SK-N-MC (cell line): ENCODE measurements around the gene AQP5.

Source experiments
- DNase-seq: peaks from one replicate; pipeline ENCODE4 v3.0.0-alpha.2; 2011; ENCODE audit warnings: low read depth, low spot score
- H3K27ac ChIP-seq: fragments of 200-600 bp; sonication (generic); 2 replicates; pipeline ENCODE4 v1.5.1; 2016; ENCODE audit warnings: mixed run types
- H3K36me3 ChIP-seq: fragments of 200-600 bp; sonication (generic); 2 replicates; pipeline ENCODE4 v1.6.1; 2017; ENCODE audit warnings: antibody characterized with exemption, low read length, mixed read lengths; ENCODE audit not compliant: insufficient read depth
- H3K4me3 ChIP-seq: fragments of 200-600 bp; sonication (generic); 2 replicates; pipeline ENCODE4 v1.5.1; 2016
- H3K9ac ChIP-seq: fragments of 200-600 bp; sonication (generic); 2 replicates; pipeline ENCODE4 v1.8.0; 2017; ENCODE audit warnings: mixed run types, mixed read lengths; ENCODE audit not compliant: insufficient read length
- H3K9me3 ChIP-seq: fragments of 200-600 bp; sonication (generic); 2 replicates; pipeline ENCODE4 v1.6.1; 2017; ENCODE audit warnings: low read depth, mild to moderate bottlenecking, antibody characterized with exemption, low read length, moderate library complexity, mixed read lengths
- EZH2 ChIP-seq: fragments of 200-600 bp; sonication (generic); IDR thresholded peaks from one replicate; pipeline ENCODE4 v1.6.1; 2017; ENCODE audit warnings: antibody characterized with exemption
- FOXP2 ChIP-seq: optimal IDR thresholded peaks from 2 replicates; pipeline ENCODE3; 2011; ENCODE audit warnings: mild to moderate bottlenecking, moderate library complexity; ENCODE audit not compliant: insufficient read depth; ENCODE audit errors: extremely low read length, control extremely low read depth
- POLR2AphosphoS5 ChIP-seq: IDR thresholded peaks from 2 replicates; pipeline ENCODE4 v1.6.1; 2012; ENCODE audit warnings: mild to moderate bottlenecking, low read depth, low read length, borderline replicate concordance

Gene AQP5

GRCh38 chr12:49921299-49921698 lies 40.4 kb upstream of the AQP5 start:
- Histone ChIP-seq H3K9ac (no peak overlapping the region), H3K9me3 (no peaks in the 10 kb centered on the region), H3K27ac (no peak overlapping the region), H3K4me3 (no peak overlapping the region), H3K36me3 (no peaks in the 10 kb centered on the region)
- DNase-seq, result no peak
- TF ChIP-seq FOXP2 (no peak), POLR2AphosphoS5 (no peak), EZH2 (no peak)

- TF ChIP-seq FOXP2 (no peak), EZH2 (no peak), POLR2AphosphoS5 (no peak)
- Histone ChIP-seq H3K9me3 (no peaks in the 10 kb centered on the region), H3K27ac (no peak overlapping the region)
Observed at GRCh38 chr12:49921936-49922335, 39.7 kb upstream of the AQP5 start.

GRCh38 chr12:49922349-49923034 lies 39.2 kb upstream of the AQP5 start:
- Histone ChIP-seq H3K27ac (no peak overlapping the region), H3K4me3 (no peak overlapping the region), H3K9me3 (no peaks in the 10 kb centered on the region), H3K9ac (no peak overlapping the region), H3K36me3 (no peaks in the 10 kb centered on the region)
- TF ChIP-seq EZH2, result no peak
- no peak for TF ChIP-seq FOXP2
- no peak for TF ChIP-seq POLR2AphosphoS5
- no peak for DNase-seq

More at GRCh38 chr12:49921936-49922335, 39.7 kb upstream of the AQP5 start:
- Histone ChIP-seq H3K36me3 (no peaks in the 10 kb centered on the region), H3K9ac (no peak overlapping the region), H3K4me3 (no peak overlapping the region)
- no peak for DNase-seq

DNA sequence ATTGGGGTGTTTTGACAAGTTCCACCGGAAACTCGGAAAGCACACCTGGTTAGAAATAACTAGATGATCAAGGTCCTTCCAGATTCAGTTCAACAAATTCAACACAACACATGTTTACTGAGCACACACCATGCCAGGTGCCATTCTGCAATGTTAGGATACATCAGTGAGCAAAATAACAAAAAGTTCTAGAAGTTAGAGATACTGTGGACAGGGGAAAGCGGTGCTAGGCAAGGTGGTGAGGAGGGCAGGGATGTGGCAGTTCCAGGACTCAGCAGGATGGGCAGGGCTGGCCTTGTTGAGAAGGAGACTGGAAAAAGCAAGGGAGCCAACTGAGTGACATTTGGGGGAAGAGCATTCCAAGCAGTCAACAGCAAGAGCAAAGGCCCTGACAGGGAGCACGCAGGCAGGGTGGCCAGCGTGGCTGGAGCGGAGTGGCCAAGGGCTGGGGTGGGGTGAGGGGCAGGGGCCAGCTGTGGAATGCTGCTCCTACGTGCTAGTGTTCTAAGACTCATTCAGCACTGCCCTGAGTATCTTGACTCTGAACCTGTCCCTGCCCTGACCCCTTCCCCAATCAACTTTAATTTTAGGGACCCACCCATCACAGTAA lies 38.5 kb upstream of the AQP5 start:
- H3K9ac ChIP-seq, result no peak overlapping the region
- DNase-seq, result no peak
- no peaks in the 10 kb centered on the region for H3K36me3 ChIP-seq
- H3K27ac ChIP-seq, result no peak overlapping the region
- no peaks in the 10 kb centered on the region for H3K9me3 ChIP-seq
- H3K4me3 ChIP-seq, result no peak overlapping the region
- TF ChIP-seq FOXP2 (no peak), EZH2 (no peak), POLR2AphosphoS5 (no peak)

- DNase-seq, result no peak
- no peak overlapping the region for H3K4me3 ChIP-seq
- H3K9me3 ChIP-seq, result no peaks in the 10 kb centered on the region
- no peak overlapping the region for H3K9ac ChIP-seq
- H3K36me3 ChIP-seq, result no peaks in the 10 kb centered on the region
- no peak overlapping the region for H3K27ac ChIP-seq
- TF ChIP-seq FOXP2 (no peak), POLR2AphosphoS5 (no peak), EZH2 (no peak)
Observed at GRCh38 chr12:49923880-49924556, 37.7 kb upstream of the AQP5 start.

- no peaks in the 10 kb centered on the region for H3K36me3 ChIP-seq
- TF ChIP-seq FOXP2 (no peak), POLR2AphosphoS5 (no peak), EZH2 (no peak)
- no peak overlapping the region for H3K4me3 ChIP-seq
- H3K9me3 ChIP-seq, result no peaks in the 10 kb centered on the region
- H3K9ac ChIP-seq, result no peak overlapping the region
- no peak for DNase-seq
- H3K27ac ChIP-seq, result no peak overlapping the region
Observed at GRCh38 chr12:49924628-49925246, 36.9 kb upstream of the AQP5 start.

DNA sequence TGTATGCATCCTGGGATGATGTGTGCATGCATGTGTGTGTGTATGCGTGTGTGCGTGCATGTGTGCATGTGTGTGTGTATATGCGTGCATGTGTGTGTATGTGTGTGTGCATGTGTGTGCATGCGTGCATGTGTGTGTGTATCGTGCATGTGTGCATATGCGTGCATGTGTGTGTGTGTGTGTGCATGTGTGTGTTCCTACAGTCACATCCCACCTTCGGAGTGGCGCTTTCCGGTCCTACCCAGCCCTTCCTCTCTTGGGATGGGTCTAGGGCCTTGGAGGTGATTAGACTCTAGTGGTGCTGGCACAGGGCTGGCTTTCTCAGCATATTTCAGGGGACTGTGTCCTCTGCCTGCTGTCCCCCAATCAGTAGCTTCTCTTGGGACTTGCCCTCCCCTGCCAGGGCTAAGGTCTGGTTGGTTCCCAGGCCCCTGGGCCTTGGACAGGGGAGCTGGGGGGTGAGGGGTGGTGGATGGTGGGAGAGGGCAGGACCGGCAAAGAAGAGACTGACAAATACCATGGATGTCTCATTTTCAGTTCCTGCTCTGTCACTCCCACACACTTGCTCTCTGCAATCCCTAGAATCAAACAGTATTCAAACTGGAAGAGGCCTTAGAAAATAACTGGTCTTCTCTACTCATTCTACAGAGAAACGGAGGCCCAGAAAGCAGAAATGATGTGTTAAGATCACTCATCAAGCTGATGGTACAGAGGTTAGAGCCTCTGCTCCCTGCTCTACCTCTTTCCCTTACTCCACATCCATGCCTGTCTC lies 36.1 kb upstream of the AQP5 start:
- no peak overlapping the region for H3K27ac ChIP-seq
- H3K4me3 ChIP-seq, result no peak overlapping the region
- H3K36me3 ChIP-seq, result no peaks in the 10 kb centered on the region
- H3K9me3 ChIP-seq, result no peaks in the 10 kb centered on the region
- no peak overlapping the region for H3K9ac ChIP-seq
- TF ChIP-seq FOXP2, result no peak
- no peak for DNase-seq

DNA sequence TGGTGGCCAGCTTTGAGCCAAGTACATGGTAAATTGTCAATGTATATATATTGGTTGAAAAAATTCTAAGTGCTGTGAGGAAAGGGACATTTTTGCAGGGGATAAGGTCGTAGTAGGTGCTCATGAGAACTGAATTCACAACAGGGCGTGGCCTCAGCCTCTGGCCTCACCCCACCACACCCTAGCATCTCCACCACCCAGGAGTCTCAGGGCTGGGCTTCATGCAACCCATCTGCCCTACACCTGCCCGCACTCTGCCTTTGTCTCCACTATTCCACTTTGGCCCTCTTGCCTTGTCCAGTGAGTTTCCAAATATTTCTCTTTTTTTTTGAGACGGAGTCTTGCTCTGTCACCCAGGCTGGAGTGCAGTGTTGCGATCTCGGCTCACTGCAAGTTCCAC lies 33.2 kb upstream of the AQP5 start:
- no peak for DNase-seq
- no peak for TF ChIP-seq POLR2AphosphoS5
- no peak for TF ChIP-seq FOXP2
- no peak for TF ChIP-seq EZH2
- Histone ChIP-seq H3K36me3 (no peaks in the 10 kb centered on the region), H3K4me3 (no peak overlapping the region), H3K9ac (no peak overlapping the region), H3K27ac (no peak overlapping the region), H3K9me3 (no peaks in the 10 kb centered on the region)
